ENCODE results near the gene XRCC5. TPM values are rescaled to one million over a fixed set of nuclear protein-coding genes. Genes with fewer than 3 reads are reported as not detected.
A peak's percentile ranks its signal among the peaks of the same experiment; 100 is the strongest.

The XRCC5 gene
- total RNA-seq, 1 experiment from 2014 or later: 618 TPM

GRCh38 chr2:216133397-216133796 is 24.2 kb downstream of the XRCC5 start:
- H4K20me1 ChIP-seq (ENCODE audit: control insufficient read depth, insufficient read depth, insufficient read length): no peaks in the 10 kb centered on the region
- H3K23me2 ChIP-seq (ENCODE audit: insufficient read length, low read depth, low read length, poor library complexity, severe bottlenecking): no peaks in the 10 kb centered on the region
- peaks cover 2% of the 10 kb centered on the region for H3K79me2 ChIP-seq (ENCODE audit: insufficient read depth, low read length)

More at GRCh38 chr2:216133397-216133796, 24.2 kb downstream of the XRCC5 start:
- Histone ChIP-seq H3K27ac (ENCODE audit: insufficient read length, low read depth, low read length) (no peak overlapping the region), H3K4me1 (ENCODE audit: insufficient read depth, low read length) (no peaks in the 10 kb centered on the region), H3K27me3 (ENCODE audit: insufficient read depth, low read length) (no peaks in the 10 kb centered on the region), H3K23ac (ENCODE audit: insufficient read length, low read depth, low read length) (no peak overlapping the region), H2BK15ac (ENCODE audit: low read depth, low read length) (no peak overlapping the region), H3K14ac (ENCODE audit: insufficient read depth, low read length) (no peak overlapping the region), H4K8ac (replicated peaks; ENCODE audit: insufficient read length, low read depth, low read length) (no peak overlapping the region), H3K56ac (ENCODE audit: insufficient read length, low read depth, low read length) (no peak overlapping the region), H4K5ac (ENCODE audit: insufficient read length, low read depth, low read length) (no peak overlapping the region), H4K91ac (ENCODE audit: insufficient read length, low read depth, low read length) (no peak overlapping the region), H2BK5ac (ENCODE audit: insufficient read length, low read length) (no peak overlapping the region), H3K18ac (ENCODE audit: insufficient read length, low read depth, low read length) (no peak overlapping the region), H3K9ac (ENCODE audit: extremely low read depth, insufficient read length, low read length) (no peak overlapping the region), H2AFZ (ENCODE audit: low read length) (no peak overlapping the region), H3K4ac (ENCODE audit: low read depth, low read length) (no peak overlapping the region), H2AK5ac (ENCODE audit: insufficient read length, low read length) (no peak overlapping the region), H2BK12ac (ENCODE audit: insufficient read length, low read depth, low read length) (no peak overlapping the region), H3K9me3 (ENCODE audit: control insufficient read depth, low read depth, low read length) (no peaks in the 10 kb centered on the region), H3T11ph (ENCODE audit: low read length) (no peak overlapping the region), H3K4me2 (ENCODE audit: insufficient read depth, insufficient read length, low read length) (no peak overlapping the region), H3K79me1 (ENCODE audit: insufficient read depth, low read depth, low read length, poor library complexity, severe bottlenecking) (peaks cover 3% of the 10 kb centered on the region), H2BK20ac (ENCODE audit: low read depth, low read length, poor library complexity, severe bottlenecking) (no peak overlapping the region), H2BK120ac (ENCODE audit: low read depth, low read length, poor library complexity, severe bottlenecking) (no peak overlapping the region)
- no peak for DNase-seq
- no CpG with 5 or more reads among the region's 2 CpGs for WGBS (ENCODE audit: extremely low coverage, insufficient read length, low lambda C conversion rate)
- peaks cover 70 to 96% (median 90%) of the 10 kb centered on the region in 3 experiments for H3K36me3 Mint-ChIP-seq (ENCODE audit: insufficient read depth in 1 of 3, low read depth in 3 of 3)
- no peaks in the 10 kb centered on the region for H3K4me1 Mint-ChIP-seq
- H3K27me3 Mint-ChIP-seq (ENCODE audit: low read depth): no peaks in the 10 kb centered on the region
- H3K27ac Mint-ChIP-seq: peak overlapping the region in 1 of 3 experiments; percentile 38; a peak in 4 of 7 replicates
- H3K9me3 Mint-ChIP-seq: no peaks in the 10 kb centered on the region
- no peak overlapping the region for H3K4me3 Mint-ChIP-seq
- no peak for TF ChIP-seq CTCF (conservative IDR thresholded peaks at IDR 0.05)
